PC-9 (cell line): Measurements from ENCODE around the gene CEMIP2. TPM values are rescaled to one million over a fixed set of nuclear protein-coding genes. Genes with fewer than 3 reads are reported as not detected.

Source experiments
- BruUV-seq: library from RNA; stranded (reverse); fragments of 400-500 nt; replicated peaks from 2 replicates; lab custom pipeline; 2021; lab: Mats Ljungman, UMichigan
- CTCF ChIA-PET: fragments of 300-600 bp; sonication (Branson Sonifier 250); formaldehyde crosslinking; loops from one replicate; lab custom pipeline; 2022; ENCODE audit warnings: antibody characterized with exemption; lab: Charles Lee
- POLR2A ChIA-PET: fragments of 300-600 bp; sonication (Branson Sonifier 250); formaldehyde crosslinking; loops from one replicate; lab custom pipeline; 2022; ENCODE audit warnings: antibody characterized with exemption; ENCODE audit not compliant: unreplicated experiment; lab: Charles Lee
- DNase-seq, 2 experiments: peaks; one replicate each; pipeline versions ENCODE4 v3.0.0 to v3.0.0-alpha.2; 2015 to 2022; ENCODE audit warnings: mixed read lengths in 1 of 2
- H2AFZ ChIP-seq: fragments of 200-600 bp; sonication (generic); 2 replicates; pipeline ENCODE4 v1.8.1; 2017; ENCODE audit warnings: antibody characterized with exemption
- H3F3A ChIP-seq: fragments of 200-600 bp; sonication (generic); 2 replicates; pipeline ENCODE4 v1.8.1; 2017; ENCODE audit warnings: antibody characterized with exemption, mild to moderate bottlenecking, low read depth; ENCODE audit not compliant: insufficient read depth
- H3K27ac ChIP-seq: fragments of 200-600 bp; sonication (generic); 2 replicates; pipeline ENCODE4 v1.6.1; 2016; ENCODE audit warnings: mixed run types
- H3K27me3 ChIP-seq: fragments of 200-600 bp; sonication (generic); 2 replicates; pipeline ENCODE4 v1.6.1; 2016; ENCODE audit warnings: low read depth, mixed run types; ENCODE audit not compliant: insufficient read depth
- H3K36me3 ChIP-seq: fragments of 200-600 bp; sonication (generic); 2 replicates; pipeline ENCODE4 v1.6.1; 2016; ENCODE audit warnings: low read depth, mixed run types
- H3K4me1 ChIP-seq: fragments of 200-600 bp; sonication (generic); replicated peaks from 2 replicates; pipeline ENCODE4 v1.6.1; 2016; ENCODE audit warnings: mixed run types; ENCODE audit not compliant: insufficient read depth
- H3K4me2 ChIP-seq: fragments of 200-600 bp; sonication (generic); 2 replicates; pipeline ENCODE4 v1.6.1; 2017; ENCODE audit warnings: mixed run types
- H3K4me3 ChIP-seq: fragments of 200-600 bp; sonication (generic); 2 replicates; pipeline ENCODE4 v1.6.1; 2016; ENCODE audit warnings: mixed run types
- H3K79me2 ChIP-seq: fragments of 200-600 bp; sonication (generic); 2 replicates; pipeline ENCODE4 v1.6.1; 2017; ENCODE audit warnings: low read depth, mixed run types
- H3K9me2 ChIP-seq: fragments of 200-600 bp; sonication (generic); 2 replicates; pipeline ENCODE4 v1.8.1; 2017; ENCODE audit warnings: mild to moderate bottlenecking; ENCODE audit not compliant: insufficient read depth
- H3K9me3 ChIP-seq: fragments of 200-600 bp; sonication (generic); 2 replicates; pipeline ENCODE4 v1.8.1; 2016; ENCODE audit warnings: low read depth; ENCODE audit not compliant: insufficient read depth
- H4K20me1 ChIP-seq: fragments of 200-600 bp; sonication (generic); 2 replicates; pipeline ENCODE4 v1.8.1; 2017; ENCODE audit not compliant: insufficient read depth
- CTCF ChIP-seq: fragments of 200-600 bp; sonication (generic); conservative IDR thresholded peaks from 2 replicates; pipeline ENCODE4 v1.6.1; 2017; ENCODE audit warnings: mixed run types, antibody characterized with exemption, mild to moderate bottlenecking, moderate library complexity
- EZH2 ChIP-seq: fragments of 200-600 bp; sonication (generic); IDR thresholded peaks from 2 replicates; pipeline ENCODE4 v1.8.0; 2017; ENCODE audit warnings: antibody characterized with exemption, low read depth
- intact Hi-C: fragments of 100-400 bp; cut with micrococcal nuclease; formaldehyde crosslinking; loops from one replicate; pipeline ENCODE4 v1.10.0; 2022; ENCODE audit not compliant: unreplicated experiment
- total RNA-seq: library from RNA; stranded (reverse); gene quantifications from 2 replicates; pipeline ENCODE4 v1.2.3, GENCODE V29; 2021

The CEMIP2 gene
- total RNA-seq, 1 experiment from 2014 or later = 77.0 TPM

- H2AFZ ChIP-seq = no peak overlapping the region
- no peaks in the 10 kb centered on the region for H3F3A ChIP-seq
- H3K27ac ChIP-seq = no peak overlapping the region
- H3K4me1 ChIP-seq = no peaks in the 10 kb centered on the region
- POLR2A ChIA-PET = interaction anchor here (0.7 kb wide), 1 partner anchor 23 kb away, joined by 3 read pairs; no protein-coding TSS in a partner anchor
- H4K20me1 ChIP-seq = no peaks in the 10 kb centered on the region
- DNase-seq = no peak
- CTCF ChIA-PET = interaction anchor here (0.9 kb wide), 1 partner anchor 12 kb away, joined by 3 read pairs; no protein-coding TSS in a partner anchor
- H3K36me3 ChIP-seq = peaks cover 21% of the 10 kb centered on the region
- no TSS peak for BruUV-seq
- intact Hi-C loops = no loop called here
- no peak overlapping the region for H3K4me2 ChIP-seq
- no peak for TF ChIP-seq EZH2
- H3K9me2 ChIP-seq = no peaks in the 10 kb centered on the region
- no peaks in the 10 kb centered on the region for H3K9me3 ChIP-seq
- H3K79me2 ChIP-seq = no peaks in the 10 kb centered on the region
- H3K4me3 ChIP-seq = no peak overlapping the region
- H3K27me3 ChIP-seq = no peaks in the 10 kb centered on the region
These were observed 63.5 kb downstream of the CEMIP2 start for GRCh38 chr9:71704796-71705195.

DNA sequence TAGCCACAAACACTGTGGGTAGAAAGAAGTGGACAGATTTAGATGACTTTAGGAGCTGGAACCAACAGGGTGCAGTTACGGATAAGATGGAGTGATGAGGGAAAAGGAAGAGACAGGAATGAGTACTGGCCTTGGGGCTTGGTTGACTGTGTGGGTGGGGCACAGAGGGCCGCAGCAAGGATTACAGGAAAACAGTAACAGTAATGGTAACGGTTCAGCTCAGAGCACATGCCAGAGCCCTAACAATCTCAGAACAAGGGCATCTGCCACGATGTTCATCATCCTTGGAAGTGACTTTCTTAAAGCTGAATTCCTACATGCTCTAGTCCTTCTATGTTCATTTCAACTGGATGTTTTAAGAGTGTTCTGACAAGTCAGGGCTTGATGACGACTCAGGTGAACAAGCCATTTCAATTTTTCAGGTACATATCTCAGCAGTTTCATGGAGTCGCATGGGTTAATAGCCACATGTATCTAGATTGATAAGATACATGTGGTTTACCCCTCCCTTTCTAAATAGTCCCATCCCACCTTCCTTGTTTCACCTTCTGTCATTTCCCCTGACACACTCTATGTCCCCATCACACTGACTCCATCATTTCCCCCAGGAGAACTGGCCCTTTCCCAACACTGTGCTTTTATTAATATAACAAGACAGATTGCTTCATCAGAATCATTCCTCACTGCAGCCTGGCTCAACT lies 65.0 kb downstream of the CEMIP2 start:
- H3K27me3 ChIP-seq = no peaks in the 10 kb centered on the region
- intact Hi-C loops = no loop called here

DNA sequence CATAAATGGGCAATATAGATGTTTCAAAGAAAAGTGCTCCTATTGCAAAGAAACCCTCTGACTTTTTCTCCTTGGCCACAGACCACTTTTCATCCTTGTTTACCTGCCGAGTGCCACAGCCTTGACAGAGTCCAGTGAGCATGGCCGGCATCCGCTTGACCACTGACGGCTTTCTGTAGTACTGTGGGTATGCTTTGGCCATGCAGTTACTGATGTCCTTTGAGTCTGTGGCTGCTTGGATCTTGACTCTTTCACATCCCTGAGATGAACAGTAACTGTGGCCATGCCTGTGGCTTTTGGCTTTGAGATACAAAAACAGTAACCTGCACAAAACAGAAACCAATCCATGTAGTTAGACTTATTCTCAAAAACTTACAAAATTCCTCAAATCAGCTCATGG lies 70.4 kb downstream of the CEMIP2 start:
- Histone ChIP-seq H3K4me2 (no peak overlapping the region), H3K9me3 (no peaks in the 10 kb centered on the region), H3F3A (peaks cover 4% of the 10 kb centered on the region; the same call in 1 of the 2 replicates), H2AFZ (no peak overlapping the region), H3K79me2 (no peaks in the 10 kb centered on the region), H3K36me3 (peaks cover 34% of the 10 kb centered on the region), H3K27ac (no peak overlapping the region), H3K4me1 (peaks cover under 1% of the 10 kb centered on the region; the same call in 1 of the 2 replicates), H3K9me2 (no peaks in the 10 kb centered on the region), H4K20me1 (no peaks in the 10 kb centered on the region), H3K27me3 (no peaks in the 10 kb centered on the region), H3K4me3 (no peak overlapping the region)
- intact Hi-C loops = loop anchor here (2.0 kb wide), 1 partner anchor 15 kb away; no protein-coding TSS in a partner anchor
- POLR2A ChIA-PET = interaction anchor here (0.5 kb wide), 1 partner anchor 184 kb away, joined by 3 read pairs; no protein-coding TSS in a partner anchor
- DNase-seq = no peak
- TF ChIP-seq EZH2 = no peak
- TF ChIP-seq CTCF = no peak
- CTCF ChIA-PET = no interaction called here
- no TSS peak for BruUV-seq

More for the DNA sequence above, 65.0 kb downstream of the CEMIP2 start:
- Histone ChIP-seq H3F3A (no peaks in the 10 kb centered on the region), H3K27ac (no peak overlapping the region), H3K9me3 (no peaks in the 10 kb centered on the region), H3K4me1 (no peaks in the 10 kb centered on the region), H3K36me3 (peaks cover 19% of the 10 kb centered on the region), H3K4me3 (no peak overlapping the region), H4K20me1 (no peaks in the 10 kb centered on the region), H3K79me2 (no peaks in the 10 kb centered on the region), H3K9me2 (no peaks in the 10 kb centered on the region), H2AFZ (no peak overlapping the region), H3K4me2 (no peak overlapping the region)
- DNase-seq = no peak
- CTCF ChIA-PET = no interaction called here
- BruUV-seq = no TSS peak
- POLR2A ChIA-PET = no interaction called here
- TF ChIP-seq EZH2 (no peak), CTCF (no peak)
